ENCODE results near the gene ESPNL. TPM values are rescaled to one million over a fixed set of nuclear protein-coding genes. Genes with fewer than 3 reads are reported as not detected.
"Not testable (repeated sequence)": the region's sequence is repeated elsewhere in the genome, so short reads cannot be mapped to it uniquely, and the experiment has no call there.

ESPNL gene
- total RNA-seq, 1 donor from 2014 or later = 0.40 TPM

DNA sequence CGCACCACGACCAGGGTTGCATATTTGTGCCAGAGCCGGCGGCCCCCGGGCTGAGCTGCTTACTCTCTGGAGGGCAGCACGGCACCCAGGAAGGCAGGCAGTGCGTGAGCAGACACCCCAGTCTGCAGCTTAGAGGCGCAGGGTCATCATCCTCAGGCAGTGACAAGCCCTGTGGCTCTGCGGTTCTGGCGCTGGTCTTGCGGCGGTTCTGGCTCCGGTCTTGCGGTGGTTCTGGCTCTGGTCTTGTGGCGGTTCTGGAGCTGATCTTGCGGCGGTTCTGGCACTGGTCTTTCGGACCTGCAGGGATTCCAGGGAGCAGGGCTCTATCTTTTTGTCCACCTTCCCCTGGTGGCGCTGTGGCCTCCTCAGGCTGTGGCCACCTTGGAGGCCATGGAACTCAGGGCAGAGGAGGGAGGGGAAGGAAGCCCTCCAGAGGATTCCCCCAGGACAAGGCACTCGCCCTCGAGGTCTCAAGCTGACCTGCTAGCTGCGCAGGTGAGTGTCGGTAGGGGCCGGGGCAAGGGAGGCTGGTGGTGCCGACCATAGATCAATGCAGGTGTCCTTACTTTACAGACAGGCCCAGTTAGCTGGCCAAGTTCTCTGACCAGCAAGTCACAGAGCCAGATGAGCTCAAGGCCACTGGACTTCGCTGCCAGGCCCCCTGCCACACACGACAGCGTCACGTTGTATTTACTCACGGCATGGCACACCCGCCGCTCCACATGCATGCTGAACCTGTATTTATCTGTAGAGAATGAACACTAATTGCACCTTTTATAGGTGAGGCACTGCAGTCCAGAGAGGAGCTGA lies 14.9 kb downstream of the ESPNL start:
- peak overlapping the region; percentile 63 for H3K27ac Mint-ChIP-seq (ENCODE audit: unreplicated experiment)
- H3K27me3 Mint-ChIP-seq (ENCODE audit: low read depth) = peaks cover 5% of the 10 kb centered on the region
- no peaks in the 10 kb centered on the region for H3K4me1 Mint-ChIP-seq
- peaks cover 6% of the 10 kb centered on the region for H3K36me3 Mint-ChIP-seq (ENCODE audit: low read depth)
- peaks cover 8% of the 10 kb centered on the region for H3K9me3 Mint-ChIP-seq
- no peak overlapping the region for H3K4me3 Mint-ChIP-seq
- TF ChIP-seq, protein P1, sequence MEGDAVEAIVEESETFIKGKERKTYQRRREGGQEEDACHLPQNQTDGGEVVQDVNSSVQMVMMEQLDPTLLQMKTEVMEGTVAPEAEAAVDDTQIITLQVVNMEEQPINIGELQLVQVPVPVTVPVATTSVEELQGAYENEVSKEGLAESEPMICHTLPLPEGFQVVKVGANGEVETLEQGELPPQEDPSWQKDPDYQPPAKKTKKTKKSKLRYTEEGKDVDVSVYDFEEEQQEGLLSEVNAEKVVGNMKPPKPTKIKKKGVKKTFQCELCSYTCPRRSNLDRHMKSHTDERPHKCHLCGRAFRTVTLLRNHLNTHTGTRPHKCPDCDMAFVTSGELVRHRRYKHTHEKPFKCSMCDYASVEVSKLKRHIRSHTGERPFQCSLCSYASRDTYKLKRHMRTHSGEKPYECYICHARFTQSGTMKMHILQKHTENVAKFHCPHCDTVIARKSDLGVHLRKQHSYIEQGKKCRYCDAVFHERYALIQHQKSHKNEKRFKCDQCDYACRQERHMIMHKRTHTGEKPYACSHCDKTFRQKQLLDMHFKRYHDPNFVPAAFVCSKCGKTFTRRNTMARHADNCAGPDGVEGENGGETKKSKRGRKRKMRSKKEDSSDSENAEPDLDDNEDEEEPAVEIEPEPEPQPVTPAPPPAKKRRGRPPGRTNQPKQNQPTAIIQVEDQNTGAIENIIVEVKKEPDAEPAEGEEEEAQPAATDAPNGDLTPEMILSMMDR (conservative IDR thresholded peaks at IDR 0.05) = no peak
- no peak for DNase-seq (ENCODE audit: low read depth, low spot score)

DNA sequence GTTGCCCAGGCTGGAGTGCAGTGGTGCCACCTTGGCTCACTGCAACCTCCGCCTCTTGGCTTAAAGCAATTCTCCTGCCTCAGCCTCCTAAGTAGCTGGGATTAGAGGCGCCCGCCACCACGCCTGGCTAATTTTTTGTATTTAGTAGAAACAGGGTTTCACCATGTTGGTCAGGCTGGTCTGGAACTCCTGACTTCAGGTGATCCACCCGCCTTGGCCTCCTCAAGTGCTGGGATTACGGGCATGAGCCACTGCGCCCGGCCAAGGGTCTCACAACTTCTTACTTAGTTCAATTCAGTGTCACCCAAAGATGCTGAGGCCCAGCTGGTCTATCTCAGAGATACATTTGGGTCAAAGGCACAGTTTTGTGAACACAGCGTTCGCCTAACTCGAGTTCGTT lies 15.6 kb downstream of the ESPNL start:
- not testable (repeated sequence) for H3K4me3 Mint-ChIP-seq, H3K9me3 Mint-ChIP-seq

DNA sequence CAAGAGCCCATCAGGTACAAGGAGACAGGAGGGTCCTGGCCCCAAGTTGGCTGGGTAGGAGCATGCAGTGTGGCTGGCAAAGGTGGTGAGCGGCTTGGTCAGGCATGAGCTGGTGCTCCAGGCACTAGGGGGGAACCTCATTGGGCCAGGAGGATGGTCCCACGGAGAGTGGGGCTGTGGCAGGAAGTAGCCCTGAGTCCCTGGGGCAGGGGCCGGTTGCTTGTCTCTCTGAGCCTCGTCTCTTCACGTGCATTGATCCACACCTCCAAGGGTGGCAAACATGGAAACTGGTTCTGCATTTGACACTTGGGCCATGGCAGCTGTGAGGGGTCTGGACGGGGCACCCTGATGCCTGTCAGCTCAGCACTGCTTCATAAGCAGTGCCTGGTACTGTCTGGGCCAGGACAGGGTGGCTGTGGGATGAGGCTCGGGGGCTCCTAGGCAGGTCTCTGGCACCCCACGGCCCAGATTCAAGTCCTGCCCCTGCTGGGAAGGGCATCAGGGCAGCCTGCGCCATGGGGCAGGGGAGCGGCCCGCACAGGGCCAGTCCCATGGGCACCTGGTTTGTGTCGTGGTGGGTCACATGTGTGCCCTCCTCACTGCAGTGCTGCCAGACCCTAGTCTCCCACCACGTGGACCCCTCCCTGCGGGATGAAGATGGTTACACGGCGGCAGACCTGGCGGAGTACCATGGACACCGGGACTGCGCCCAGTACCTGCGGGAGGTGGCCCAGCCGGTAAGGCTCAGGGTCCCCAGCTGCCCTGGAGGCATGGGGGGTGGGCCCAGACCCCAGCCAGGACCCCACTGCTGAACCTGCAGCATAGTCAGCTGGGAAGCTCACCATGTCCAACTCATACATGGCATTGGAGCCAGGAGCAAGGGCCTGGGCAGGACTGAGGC lies 16.4 kb downstream of the ESPNL start:
- peaks cover 5% of the 10 kb centered on the region for H3K9me3 Mint-ChIP-seq
- H3K27me3 Mint-ChIP-seq (ENCODE audit: low read depth) = peaks cover 5% of the 10 kb centered on the region
- TF ChIP-seq, protein P1 (conservative IDR thresholded peaks at IDR 0.05) = no peak
- H3K4me1 Mint-ChIP-seq = no peaks in the 10 kb centered on the region
- H3K4me3 Mint-ChIP-seq = no peak overlapping the region
- DNase-seq (ENCODE audit: low read depth, low spot score) = no peak
- no peak overlapping the region for H3K27ac Mint-ChIP-seq (ENCODE audit: unreplicated experiment)
- peaks cover 6% of the 10 kb centered on the region for H3K36me3 Mint-ChIP-seq (ENCODE audit: low read depth)

More for the DNA sequence above, 15.6 kb downstream of the ESPNL start:
- DNase-seq (ENCODE audit: low read depth, low spot score); H3K27me3 Mint-ChIP-seq (ENCODE audit: low read depth); H3K27ac Mint-ChIP-seq (ENCODE audit: unreplicated experiment); H3K4me1 Mint-ChIP-seq; H3K36me3 Mint-ChIP-seq (ENCODE audit: low read depth): not testable (repeated sequence)

DNA sequence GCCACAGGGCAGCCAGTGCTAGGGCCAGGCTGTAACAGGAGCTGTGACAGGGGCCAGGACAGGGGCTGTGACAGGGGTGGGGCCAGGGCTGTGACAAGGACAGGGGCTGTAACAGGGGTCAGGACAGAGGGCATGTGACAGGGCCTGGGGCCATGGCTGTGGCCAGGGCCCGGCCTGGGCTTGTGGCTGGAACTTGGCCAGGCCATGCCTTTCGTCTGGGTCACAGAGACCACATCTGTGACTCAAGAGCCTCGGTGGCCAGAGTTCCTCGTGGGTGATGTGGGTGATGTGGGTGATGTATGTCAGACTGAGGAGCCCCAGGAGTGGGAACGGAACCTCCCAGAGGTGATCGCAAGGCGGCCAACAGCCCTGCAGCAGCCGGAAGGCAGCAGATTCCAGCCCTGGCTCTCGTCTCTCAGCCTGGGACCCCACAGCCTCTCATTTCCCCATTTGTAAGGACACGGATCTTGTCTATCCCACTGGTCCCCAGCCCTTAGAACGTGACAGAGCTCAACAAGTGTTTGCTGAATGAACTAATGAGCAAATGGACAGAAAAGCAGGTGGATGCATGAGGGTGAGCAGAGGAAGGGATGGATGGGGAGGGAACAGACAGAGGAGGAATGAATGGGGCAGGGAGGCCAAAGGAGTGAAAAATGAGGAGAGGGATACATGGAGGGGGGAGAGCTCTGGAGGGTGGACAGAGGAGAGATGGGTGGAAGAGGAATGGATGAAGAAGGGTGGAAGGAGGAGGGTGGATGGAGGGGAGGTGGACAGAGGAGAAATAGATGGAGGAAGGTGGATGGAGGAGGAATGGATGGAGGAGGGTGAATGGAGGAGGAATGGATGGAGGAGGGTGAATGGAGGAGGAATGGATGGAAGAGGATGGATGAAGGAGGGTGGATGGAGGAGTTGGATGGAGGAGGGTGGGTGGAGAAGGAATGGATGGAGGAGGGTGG lies 17.3 kb downstream of the ESPNL start:
- TF ChIP-seq, protein P1 (conservative IDR thresholded peaks at IDR 0.05) = no peak
- H3K4me3 Mint-ChIP-seq = no peak overlapping the region
- no peaks in the 10 kb centered on the region for H3K4me1 Mint-ChIP-seq
- peaks cover 5% of the 10 kb centered on the region for H3K27me3 Mint-ChIP-seq (ENCODE audit: low read depth)
- peaks cover 5% of the 10 kb centered on the region for H3K9me3 Mint-ChIP-seq
- peaks cover 6% of the 10 kb centered on the region for H3K36me3 Mint-ChIP-seq (ENCODE audit: low read depth)
- H3K27ac Mint-ChIP-seq (ENCODE audit: unreplicated experiment) = no peak overlapping the region
- DNase-seq (ENCODE audit: low read depth, low spot score) = no peak

DNA sequence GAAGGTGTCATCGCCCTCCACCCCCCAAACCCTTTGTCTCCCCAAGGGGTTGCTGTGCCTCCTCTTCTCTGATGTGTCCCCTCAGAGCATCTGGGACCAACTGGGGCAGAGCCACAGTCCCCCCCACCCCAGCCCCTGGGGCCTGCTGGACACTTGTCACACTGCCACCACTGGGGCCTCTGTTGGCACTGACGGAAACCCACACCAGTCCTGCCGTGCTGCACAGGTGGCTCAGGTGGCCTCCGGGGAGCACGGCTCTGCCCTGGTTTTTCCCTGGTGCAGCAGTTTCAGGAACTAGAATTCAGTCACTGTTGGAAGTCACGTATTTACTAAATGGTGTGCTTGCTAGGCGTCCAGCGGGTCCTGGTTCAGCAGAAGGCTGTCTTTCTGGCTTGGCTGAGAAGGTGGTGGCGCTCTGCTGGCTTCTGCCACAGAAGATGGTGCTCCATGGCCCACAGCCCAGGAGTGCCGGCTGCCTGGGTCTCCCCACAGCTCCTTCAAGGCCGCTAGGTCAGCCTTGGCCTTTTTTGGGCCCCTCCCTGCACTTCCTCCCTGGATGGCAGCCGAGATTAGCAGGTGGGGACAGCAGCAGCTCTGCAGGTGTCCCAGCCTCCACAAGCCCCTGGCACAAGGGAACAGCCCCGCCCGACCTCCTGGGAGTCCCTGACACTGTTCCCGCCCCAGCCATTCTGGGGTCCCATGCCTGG lies 19.8 kb downstream of the ESPNL start:
- Mint-ChIP-seq H3K9me3 (no peaks in the 10 kb centered on the region), H3K27me3 (ENCODE audit: low read depth) (peaks cover 5% of the 10 kb centered on the region), H3K4me3 (no peak overlapping the region), H3K4me1 (no peaks in the 10 kb centered on the region), H3K36me3 (ENCODE audit: low read depth) (no peaks in the 10 kb centered on the region), H3K27ac (ENCODE audit: unreplicated experiment) (no peak overlapping the region)
- no peak for DNase-seq (ENCODE audit: low read depth, low spot score)
- TF ChIP-seq, protein P1 (conservative IDR thresholded peaks at IDR 0.05) = no peak

All from neural crest cell (in vitro differentiated cells).